Fibroblast of peridontal ligament (primary cell): ENCODE results near the gene GALNT18.

Source experiments
- DNase-seq: peaks from one replicate; pipeline ENCODE4 v3.0.0-alpha.2; 2010; ENCODE audit errors: extremely low read depth

The GALNT18 gene

GRCh38 chr11:11532574-11532973 lies 89.2 kb downstream of the GALNT18 start:
- no peak for DNase-seq

GRCh38 chr11:11531131-11531908 lies 90.5 kb downstream of the GALNT18 start:
- no peak for DNase-seq

GRCh38 chr11:11528986-11529385 lies 92.8 kb downstream of the GALNT18 start:
- no peak for DNase-seq

GRCh38 chr11:11525283-11525682 lies 96.5 kb downstream of the GALNT18 start:
- no peak for DNase-seq

GRCh38 chr11:11524436-11525061 lies 97.3 kb downstream of the GALNT18 start:
- no peak for DNase-seq

- DNase-seq = no peak
Measured at GRCh38 chr11:11522591-11522990, 99.2 kb downstream of the GALNT18 start.

GRCh38 chr11:11521306-11522002 lies 100.4 kb downstream of the GALNT18 start:
- DNase-seq = no peak

- no peak for DNase-seq
Measured at GRCh38 chr11:11520231-11521015, 101.4 kb downstream of the GALNT18 start.

- no peak for DNase-seq
Measured at GRCh38 chr11:11519184-11519583, 102.6 kb downstream of the GALNT18 start.

- DNase-seq = no peak
Measured at GRCh38 chr11:11514246-11514645, 107.6 kb downstream of the GALNT18 start.

GRCh38 chr11:11513422-11513821 lies 108.4 kb downstream of the GALNT18 start:
- DNase-seq = peak; percentile 36

GRCh38 chr11:11512929-11513328 lies 108.9 kb downstream of the GALNT18 start:
- DNase-seq = no peak

GRCh38 chr11:11512502-11512901 lies 109.3 kb downstream of the GALNT18 start:
- DNase-seq = no peak

- DNase-seq = no peak
Measured at GRCh38 chr11:11512090-11512489, 109.7 kb downstream of the GALNT18 start.

- DNase-seq = no peak
Measured at GRCh38 chr11:11510939-11511338, 110.9 kb downstream of the GALNT18 start.

GRCh38 chr11:11505692-11506091 lies 116.1 kb downstream of the GALNT18 start:
- DNase-seq = no peak

- DNase-seq = no peak
Measured at GRCh38 chr11:11505190-11505589, 116.6 kb downstream of the GALNT18 start.

GRCh38 chr11:11504071-11504470 lies 117.7 kb downstream of the GALNT18 start:
- DNase-seq = no peak

GRCh38 chr11:11502263-11502861 lies 119.4 kb downstream of the GALNT18 start:
- no peak for DNase-seq

- no peak for DNase-seq
Measured at GRCh38 chr11:11501546-11502262, 120.1 kb downstream of the GALNT18 start.
